Measurements from ENCODE around the gene CPED1. TPM values are rescaled to one million over a fixed set of nuclear protein-coding genes. Genes with fewer than 3 reads are reported as not detected.

CPED1 gene
- polyA plus RNA-seq, 1 donor from 2014 or later: not detected

- H2AFZ ChIP-seq (ENCODE audit: low read depth, low read length): no peak overlapping the region
- H3K27ac ChIP-seq (ENCODE audit: low read length): no peak overlapping the region
- H3K4me3 ChIP-seq (ENCODE audit: low read length): no peak overlapping the region
- TF ChIP-seq MXI1 (conservative IDR thresholded peaks at IDR 0.05; ENCODE audit: poor library complexity, severe bottlenecking) (no peak), EZH2 (IDR thresholded peaks at IDR 0.05; ENCODE audit: borderline replicate concordance, insufficient read depth, low read length, poor library complexity, severe bottlenecking) (no peak), RAD21 (conservative IDR thresholded peaks at IDR 0.05) (no peak), POLR2AphosphoS5 (IDR thresholded peaks at IDR 0.05) (no peak), SMC3 (conservative IDR thresholded peaks at IDR 0.05; ENCODE audit: poor library complexity) (no peak), TAF1 (IDR thresholded peaks at IDR 0.05; ENCODE audit: low read depth) (no peak), EP300 (conservative IDR thresholded peaks at IDR 0.05; ENCODE audit: poor library complexity, severe bottlenecking) (no peak), REST (IDR thresholded peaks at IDR 0.05; ENCODE audit: borderline replicate concordance) (no peak), CTCF (IDR thresholded peaks at IDR 0.05; ENCODE audit: poor library complexity, severe bottlenecking) (no peak)
- H3K36me3 ChIP-seq (ENCODE audit: insufficient read depth, low read length): no peaks in the 10 kb centered on the region
- H3K27me3 ChIP-seq (ENCODE audit: insufficient read depth, low read depth, low read length): no peaks in the 10 kb centered on the region
- H3K4me2 ChIP-seq (ENCODE audit: low read length): no peak overlapping the region
- no peak overlapping the region for H3K9ac ChIP-seq (ENCODE audit: low read length)
- H4K20me1 ChIP-seq (ENCODE audit: insufficient read depth): no peaks in the 10 kb centered on the region
- H3K79me2 ChIP-seq (replicated peaks; ENCODE audit: insufficient read depth, low read length): no peaks in the 10 kb centered on the region
- H3K9me3 ChIP-seq (ENCODE audit: low read length): no peaks in the 10 kb centered on the region
- H3K9me2 ChIP-seq (ENCODE audit: insufficient read depth, low read length): no peaks in the 10 kb centered on the region
- no peaks in the 10 kb centered on the region for H3F3A ChIP-seq (ENCODE audit: insufficient read depth, low read length, poor library complexity, severe bottlenecking)
Measured at GRCh38 chr7:121342631-121343030, 354.1 kb downstream of the CPED1 start.

GRCh38 chr7:121343302-121343701 lies 354.8 kb downstream of the CPED1 start:
- Histone ChIP-seq H4K20me1 (ENCODE audit: insufficient read depth) (no peaks in the 10 kb centered on the region), H3K4me2 (ENCODE audit: low read length) (no peak overlapping the region), H3K27ac (ENCODE audit: low read length) (no peak overlapping the region), H3K4me3 (ENCODE audit: low read length) (no peak overlapping the region), H3K36me3 (ENCODE audit: insufficient read depth, low read length) (no peaks in the 10 kb centered on the region), H3F3A (ENCODE audit: insufficient read depth, low read length, poor library complexity, severe bottlenecking) (no peaks in the 10 kb centered on the region), H2AFZ (ENCODE audit: low read depth, low read length) (no peak overlapping the region), H3K9me2 (ENCODE audit: insufficient read depth, low read length) (no peaks in the 10 kb centered on the region), H3K27me3 (ENCODE audit: insufficient read depth, low read depth, low read length) (no peaks in the 10 kb centered on the region), H3K9ac (ENCODE audit: low read length) (no peak overlapping the region), H3K9me3 (ENCODE audit: low read length) (no peaks in the 10 kb centered on the region), H3K79me2 (replicated peaks; ENCODE audit: insufficient read depth, low read length) (no peaks in the 10 kb centered on the region)
- TF ChIP-seq MXI1 (conservative IDR thresholded peaks at IDR 0.05; ENCODE audit: poor library complexity, severe bottlenecking) (no peak), EP300 (conservative IDR thresholded peaks at IDR 0.05; ENCODE audit: poor library complexity, severe bottlenecking) (no peak), REST (IDR thresholded peaks at IDR 0.05; ENCODE audit: borderline replicate concordance) (no peak), POLR2AphosphoS5 (IDR thresholded peaks at IDR 0.05) (no peak), CTCF (IDR thresholded peaks at IDR 0.05; ENCODE audit: poor library complexity, severe bottlenecking) (no peak), EZH2 (IDR thresholded peaks at IDR 0.05; ENCODE audit: borderline replicate concordance, insufficient read depth, low read length, poor library complexity, severe bottlenecking) (no peak), SMC3 (conservative IDR thresholded peaks at IDR 0.05; ENCODE audit: poor library complexity) (no peak), TAF1 (IDR thresholded peaks at IDR 0.05; ENCODE audit: low read depth) (no peak), RAD21 (conservative IDR thresholded peaks at IDR 0.05) (no peak)
